Measurements from ENCODE around the gene SLC44A5. TPM values are rescaled to one million over a fixed set of nuclear protein-coding genes. Genes with fewer than 3 reads are reported as not detected.

Gene SLC44A5
- total and polyA plus RNA-seq, 10 of the 15 experiments (the other 5 are each of a cell fraction or from before 2014, with no cell fraction given), result 0.04 to 1.3 TPM; not detected in 8

DNA sequence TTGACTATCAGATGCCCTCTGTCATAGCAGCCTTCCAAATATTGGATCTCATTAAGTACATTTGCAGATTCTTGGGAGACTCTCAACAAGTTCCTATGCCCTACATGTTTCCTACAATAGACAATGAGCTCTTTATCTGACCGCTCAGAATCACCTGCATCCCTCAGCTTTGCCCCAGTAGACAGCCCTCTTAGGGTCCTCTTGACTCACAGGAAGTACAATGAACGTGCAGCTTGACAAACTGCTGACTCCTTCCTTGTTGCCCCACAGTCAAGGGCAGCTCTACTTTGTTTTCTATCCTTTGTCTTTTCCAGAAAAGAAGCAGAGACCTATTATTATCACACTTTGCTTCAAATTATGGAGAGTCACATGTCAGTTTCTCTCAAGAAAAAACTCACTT is 27.6 kb downstream of the SLC44A5 start:
- intact Hi-C loops (cut with micrococcal nuclease; ENCODE audit: unreplicated experiment), result no loop called here
- H3K79me2 ChIP-seq (ENCODE audit: control insufficient read depth, insufficient read depth, low read length), result no peaks in the 10 kb centered on the region
- H3K27ac ChIP-seq (ENCODE audit: control insufficient read depth, insufficient read depth), result no peak overlapping the region
- FAIRE-seq (no peak), ATAC-seq (peak; percentile 17; the same call in 2 of the 3 replicates), DNase-seq (ENCODE audit: low read depth, low spot score) (no peak)
- in situ Hi-C loops (cut with MboI), result no loop called here
- no peaks in the 10 kb centered on the region for H3K4me1 ChIP-seq (ENCODE audit: control insufficient read depth, insufficient read depth, low read length)
- TF ChIP-seq KDM1A (IDR thresholded peaks at IDR 0.05; ENCODE audit: borderline replicate concordance) (no peak), ZNF592 (IDR thresholded peaks at IDR 0.05) (no peak)
- H3K9ac ChIP-seq (ENCODE audit: control insufficient read depth, insufficient read depth, low read length), result no peak overlapping the region
- no peaks in the 10 kb centered on the region for H3K36me3 ChIP-seq (ENCODE audit: control insufficient read depth in 2 of 2, insufficient read depth in 2 of 2, low read length in 1 of 2)
- 13% methylated on average over 2 of the region's 2 CpGs for WGBS (ENCODE audit: insufficient coverage, insufficient replicate concordance, low lambda C conversion rate, missing lambda C conversion rate)
- H3K4me3 ChIP-seq, result no peak overlapping the region
- POLR2A ChIA-PET, result no interaction called here
- no peak overlapping the region for H3K4me2 ChIP-seq (ENCODE audit: control insufficient read depth, insufficient read depth)
- CTCF ChIA-PET, result interaction anchor here (0.6 to 2.2 kb wide), 4 partner anchors 11 to 317 kb away, joined by 3 to 9 read pairs (median 3); no protein-coding TSS in a partner anchor
- no peak overlapping the region for H2AFZ ChIP-seq (ENCODE audit: control insufficient read depth, low read depth, low read length)
- H3K27me3 ChIP-seq (replicated peaks in 1 of 2; ENCODE audit: control insufficient read depth in 2 of 2, insufficient read depth in 2 of 2, low read length in 1 of 2), result no peaks in the 10 kb centered on the region
- no TSS peak for BruUV-seq (replicated peaks)
- H4K20me1 ChIP-seq (ENCODE audit: control insufficient read depth, insufficient read depth), result no peaks in the 10 kb centered on the region
- H3K9me3 ChIP-seq (replicated peaks; ENCODE audit: control insufficient read depth, insufficient read depth, low read length), result no peaks in the 10 kb centered on the region
- SMC1A ChIA-PET (ENCODE audit: uncharacterized antibody, unreplicated experiment), result interaction anchor here (0.6 to 1.2 kb wide), 5 partner anchors 11 to 325 kb away, joined by 3 to 6 read pairs (median 3); no protein-coding TSS in a partner anchor
- RAD21 ChIA-PET (ENCODE audit: unreplicated experiment), result no interaction called here

Measured in GM12878 (cell line).